Activated T-helper 2 cell treated with anti-CD3 and anti-CD28 coated beads, Interferon-gamma antibody, Interleukin-2, Interleukin-4, amounts not matched to agents 10 μg/mL and 5 μg/mL and 100 μg/mL, durations not matched to agents 14 hours and 24 hours and 36 hours (primary cell): Measurements from ENCODE around the gene RELB. TPM values are rescaled to one million over a fixed set of nuclear protein-coding genes. Genes with fewer than 3 reads are reported as not detected.

Experiments
- DNase-seq: peaks from one replicate; pipeline ENCODE4 v3.0.0; 2021; ENCODE audit warnings: low spot score
- H3K27ac Mint-ChIP-seq: one replicate; pipeline ENCODE4 v1.8.0; 2021; ENCODE audit warnings: mixed read lengths
- H3K27me3 Mint-ChIP-seq: one replicate; pipeline ENCODE4 v1.8.0; 2021; ENCODE audit warnings: low read depth, mixed read lengths
- H3K36me3 Mint-ChIP-seq: one replicate; pipeline ENCODE4 v1.8.0; 2021; ENCODE audit warnings: low read depth, mixed read lengths
- H3K4me1 Mint-ChIP-seq: one replicate; pipeline ENCODE4 v1.8.0; 2021; ENCODE audit warnings: low read depth, mixed read lengths
- H3K4me3 Mint-ChIP-seq: one replicate; pipeline ENCODE4 v1.8.0; 2021; ENCODE audit warnings: low read depth, mild to moderate bottlenecking, moderate library complexity, mixed read lengths
- H3K9me3 Mint-ChIP-seq: one replicate; pipeline ENCODE4 v1.8.0; 2021; ENCODE audit warnings: mixed read lengths
- intact Hi-C: fragments of 100-400 bp; cut with micrococcal nuclease; formaldehyde crosslinking; loops from one replicate; pipeline ENCODE4 v1.15.1; 2023
- total RNA-seq: library from RNA; stranded (reverse); gene quantifications from 2 replicates; pipeline ENCODE4 v1.2.3, GENCODE V29; 2022

RELB gene
- total RNA-seq, 1 donor from 2014 or later: 62.7 TPM

DNA sequence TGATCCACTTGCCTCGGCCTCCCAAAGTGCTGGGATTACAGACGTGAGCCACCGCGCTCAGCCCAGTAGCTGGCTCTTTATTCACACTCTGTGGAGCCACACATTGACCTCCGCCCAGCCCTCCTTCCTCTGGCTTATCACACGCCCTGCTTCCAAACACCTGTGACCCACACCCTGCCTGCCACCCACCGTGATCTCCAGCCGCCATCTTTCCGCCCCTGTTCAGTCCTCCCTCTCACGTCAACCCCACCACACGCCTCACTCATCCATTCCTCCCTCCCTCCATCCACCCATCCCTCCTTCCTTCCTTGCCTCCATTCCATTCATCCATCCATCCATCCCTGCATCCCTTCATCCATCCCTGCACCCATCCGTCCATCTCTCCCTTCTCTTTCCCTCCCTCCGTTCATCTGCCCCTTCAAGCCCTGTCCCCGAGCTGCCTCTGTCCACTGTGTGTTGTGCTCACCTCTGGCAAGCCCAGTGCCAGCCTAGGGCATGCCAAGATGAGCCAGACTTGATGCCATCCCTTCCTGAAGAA is 57.4 kb downstream of the RELB start:
- Mint-ChIP-seq H3K4me3 (no peak overlapping the region), H3K36me3 (peaks cover 72% of the 10 kb centered on the region), H3K27ac (no peak overlapping the region), H3K27me3 (no peaks in the 10 kb centered on the region), H3K4me1 (peaks cover 2% of the 10 kb centered on the region), H3K9me3 (no peaks in the 10 kb centered on the region)
- no peak for DNase-seq
- intact Hi-C loops: loop anchor here (1.0 kb wide), 1 partner anchor 69 kb away; no protein-coding TSS in a partner anchor

GRCh38 chr19:45059258-45059965 is 58.1 kb downstream of the RELB start:
- H3K4me1 Mint-ChIP-seq: peaks cover 2% of the 10 kb centered on the region
- H3K4me3 Mint-ChIP-seq: no peak overlapping the region
- intact Hi-C loops: loop anchor here (1.0 kb wide), 1 partner anchor 70 kb away; no protein-coding TSS in a partner anchor
- H3K27me3 Mint-ChIP-seq: no peaks in the 10 kb centered on the region
- peak; percentile 70 for DNase-seq
- H3K9me3 Mint-ChIP-seq: no peaks in the 10 kb centered on the region
- H3K36me3 Mint-ChIP-seq: peaks cover 70% of the 10 kb centered on the region
- H3K27ac Mint-ChIP-seq: peak overlapping the region; percentile 59

DNA sequence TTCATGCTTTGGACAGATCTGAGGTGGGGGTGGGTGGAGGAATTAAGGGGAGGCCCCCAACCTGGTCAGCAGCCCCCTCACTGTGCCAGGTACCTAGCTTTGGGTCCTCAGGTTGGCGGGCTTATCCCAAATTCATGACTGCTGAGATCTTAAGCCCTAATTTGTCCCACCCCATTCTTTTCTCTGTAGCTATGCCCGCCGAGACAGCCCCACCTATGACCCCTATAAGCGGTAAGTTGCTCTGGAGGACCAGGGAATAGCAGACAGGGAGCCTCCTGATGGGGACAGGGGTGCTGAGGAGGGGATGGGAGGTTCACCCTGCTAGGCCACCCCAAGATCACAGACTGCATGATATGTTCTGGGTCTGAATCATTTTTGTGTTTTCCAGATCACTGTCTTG is 60.7 kb downstream of the RELB start:
- H3K4me1 Mint-ChIP-seq: peaks cover 2% of the 10 kb centered on the region
- no peak overlapping the region for H3K27ac Mint-ChIP-seq
- intact Hi-C loops: no loop called here
- H3K4me3 Mint-ChIP-seq: no peak overlapping the region
- H3K36me3 Mint-ChIP-seq: peaks cover 68% of the 10 kb centered on the region
- DNase-seq: no peak
- H3K27me3 Mint-ChIP-seq: no peaks in the 10 kb centered on the region
- no peaks in the 10 kb centered on the region for H3K9me3 Mint-ChIP-seq

GRCh38 chr19:45063851-45064801 is 62.9 kb downstream of the RELB start:
- Mint-ChIP-seq H3K27me3 (no peaks in the 10 kb centered on the region), H3K36me3 (peaks cover 57% of the 10 kb centered on the region), H3K9me3 (no peaks in the 10 kb centered on the region), H3K4me3 (no peak overlapping the region), H3K27ac (no peak overlapping the region), H3K4me1 (peaks cover 2% of the 10 kb centered on the region)
- DNase-seq: no peak
- intact Hi-C loops: no loop called here

GRCh38 chr19:45066921-45067661 is 65.8 kb downstream of the RELB start:
- Mint-ChIP-seq H3K9me3 (no peaks in the 10 kb centered on the region), H3K36me3 (peaks cover 44% of the 10 kb centered on the region), H3K4me3 (no peak overlapping the region), H3K27me3 (no peaks in the 10 kb centered on the region), H3K27ac (no peak overlapping the region), H3K4me1 (no peaks in the 10 kb centered on the region)
- intact Hi-C loops: no loop called here
- DNase-seq: no peak

DNA sequence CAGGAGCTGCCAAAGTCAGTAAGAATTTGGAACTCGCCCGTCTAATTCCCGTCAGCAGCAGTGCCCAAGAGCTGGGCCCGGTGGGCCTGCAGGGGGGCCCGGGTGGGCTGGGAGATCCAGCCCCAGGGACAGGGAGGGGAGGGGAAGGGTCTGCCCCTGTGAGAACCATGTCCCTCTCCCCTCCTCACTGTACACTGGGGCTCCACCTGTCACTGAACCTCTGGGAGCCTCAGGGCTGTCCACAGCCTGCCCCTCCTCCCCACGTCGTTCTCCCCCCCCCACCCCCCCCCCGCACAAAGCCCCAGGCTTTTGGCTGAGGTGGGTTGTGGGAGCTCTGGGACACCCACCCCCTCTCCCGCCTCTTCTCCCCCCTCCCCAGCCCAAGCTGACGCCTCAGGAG is 66.8 kb downstream of the RELB start:
- H3K27me3 Mint-ChIP-seq: no peaks in the 10 kb centered on the region
- no peaks in the 10 kb centered on the region for H3K4me1 Mint-ChIP-seq
- intact Hi-C loops: no loop called here
- H3K9me3 Mint-ChIP-seq: no peaks in the 10 kb centered on the region
- H3K4me3 Mint-ChIP-seq: no peak overlapping the region
- H3K36me3 Mint-ChIP-seq: peaks cover 40% of the 10 kb centered on the region
- no peak for DNase-seq
- no peak overlapping the region for H3K27ac Mint-ChIP-seq

DNA sequence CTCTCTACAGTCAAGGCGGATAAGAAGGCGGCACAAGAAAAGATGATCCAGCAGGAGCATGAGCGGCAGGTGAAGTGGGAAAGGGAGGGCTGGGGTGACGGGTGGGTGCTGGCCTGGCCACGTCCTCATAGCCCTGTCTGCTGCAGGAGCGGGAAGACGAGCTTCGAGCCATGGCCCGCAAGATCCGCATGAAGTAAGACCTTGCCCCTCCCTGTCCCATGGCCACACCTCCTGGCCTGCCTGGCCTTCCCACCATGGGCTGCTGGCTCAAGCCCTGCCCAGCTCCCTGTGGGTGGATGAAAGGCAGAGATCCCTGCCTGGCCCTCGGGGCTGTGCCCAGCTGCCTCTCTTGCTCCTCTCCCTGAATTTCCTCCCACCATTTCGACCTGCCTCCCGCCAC is 67.8 kb downstream of the RELB start:
- Mint-ChIP-seq H3K4me3 (no peak overlapping the region), H3K36me3 (peaks cover 33% of the 10 kb centered on the region), H3K27ac (no peak overlapping the region), H3K27me3 (no peaks in the 10 kb centered on the region), H3K4me1 (no peaks in the 10 kb centered on the region), H3K9me3 (no peaks in the 10 kb centered on the region)
- intact Hi-C loops: no loop called here
- no peak for DNase-seq

DNA sequence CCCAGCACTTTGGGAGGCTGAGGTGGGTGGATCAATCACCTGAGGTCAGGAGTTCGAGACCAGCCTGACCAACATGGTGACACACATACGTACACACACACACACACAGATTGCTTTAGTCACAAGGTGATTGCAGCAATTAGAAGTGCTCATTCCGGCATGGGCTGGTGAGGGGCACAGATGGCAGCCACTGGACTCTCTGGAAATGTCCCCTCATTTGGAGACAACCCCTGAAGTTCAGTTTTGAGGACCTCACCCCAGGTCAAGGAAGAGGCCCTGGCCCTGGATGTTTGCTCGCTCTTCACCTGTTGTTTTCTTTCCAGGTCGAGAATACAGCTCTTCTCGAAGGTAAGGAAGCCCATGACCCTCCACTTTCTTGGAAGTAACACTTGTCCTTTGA is 69.0 kb downstream of the RELB start:
- H3K27me3 Mint-ChIP-seq: no peaks in the 10 kb centered on the region
- H3K4me1 Mint-ChIP-seq: no peaks in the 10 kb centered on the region
- no peak overlapping the region for H3K27ac Mint-ChIP-seq
- no peak for DNase-seq
- peaks cover 29% of the 10 kb centered on the region for H3K36me3 Mint-ChIP-seq
- intact Hi-C loops: no loop called here
- H3K4me3 Mint-ChIP-seq: no peak overlapping the region
- no peaks in the 10 kb centered on the region for H3K9me3 Mint-ChIP-seq

GRCh38 chr19:45070861-45071544 is 69.7 kb downstream of the RELB start:
- no peak for DNase-seq
- Mint-ChIP-seq H3K27ac (no peak overlapping the region), H3K36me3 (peaks cover 25% of the 10 kb centered on the region), H3K9me3 (no peaks in the 10 kb centered on the region), H3K4me3 (no peak overlapping the region), H3K27me3 (no peaks in the 10 kb centered on the region), H3K4me1 (peaks cover 1% of the 10 kb centered on the region)
- intact Hi-C loops: no loop called here

DNA sequence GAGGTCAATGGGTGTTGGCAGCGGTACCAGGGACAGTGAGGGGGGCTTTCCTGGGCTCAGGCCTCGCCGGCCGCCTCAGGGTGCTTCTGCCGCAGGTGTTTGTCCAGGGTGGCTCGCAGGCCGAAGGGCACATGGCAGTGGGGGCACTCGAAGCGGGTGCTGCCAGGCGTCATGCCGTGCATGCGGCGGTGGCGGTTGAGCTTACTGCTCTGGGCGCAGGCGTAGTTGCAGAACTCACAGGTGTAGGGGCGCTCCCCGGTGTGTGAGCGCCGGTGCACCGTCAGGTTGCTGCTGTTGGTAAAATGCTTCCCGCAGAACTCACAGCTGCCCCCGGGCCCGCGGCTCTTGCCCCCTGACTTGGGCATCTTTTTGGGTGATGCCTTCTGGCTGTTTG is 70.3 kb downstream of the RELB start:
- no peaks in the 10 kb centered on the region for H3K27me3 Mint-ChIP-seq
- H3K4me3 Mint-ChIP-seq: no peak overlapping the region
- no peak overlapping the region for H3K27ac Mint-ChIP-seq
- H3K9me3 Mint-ChIP-seq: no peaks in the 10 kb centered on the region
- H3K4me1 Mint-ChIP-seq: peaks cover 3% of the 10 kb centered on the region
- DNase-seq: no peak
- intact Hi-C loops: no loop called here
- H3K36me3 Mint-ChIP-seq: peaks cover 24% of the 10 kb centered on the region

GRCh38 chr19:45071969-45072790 is 70.9 kb downstream of the RELB start:
- Mint-ChIP-seq H3K9me3 (no peaks in the 10 kb centered on the region), H3K36me3 (peaks cover 19% of the 10 kb centered on the region), H3K27me3 (no peaks in the 10 kb centered on the region), H3K27ac (no peak overlapping the region), H3K4me3 (no peak overlapping the region), H3K4me1 (peaks cover 9% of the 10 kb centered on the region)
- no peak for DNase-seq
- intact Hi-C loops: no loop called here
